ENCODE results near the gene CLMP.
"Not testable (repeated sequence)": the region's sequence is repeated elsewhere in the genome, so short reads cannot be mapped to it uniquely, and the experiment has no call there.

CLMP gene

GRCh38 chr11:123082977-123083376 lies 112.1 kb downstream of the CLMP start:
- DNase-seq (ENCODE audit: low spot score) = no peak

GRCh38 chr11:123080015-123080414 lies 115.0 kb downstream of the CLMP start:
- no peak for DNase-seq (ENCODE audit: low spot score)

GRCh38 chr11:123076484-123076883 lies 118.6 kb downstream of the CLMP start:
- no peak for DNase-seq (ENCODE audit: low spot score)

GRCh38 chr11:123073343-123074057 lies 121.5 kb downstream of the CLMP start:
- DNase-seq (ENCODE audit: low spot score) = no peak

GRCh38 chr11:123072762-123073161 lies 122.3 kb downstream of the CLMP start:
- DNase-seq (ENCODE audit: low spot score) = no peak

- no peak for DNase-seq (ENCODE audit: low spot score)
These were observed 122.7 kb downstream of the CLMP start for GRCh38 chr11:123072332-123072761.

GRCh38 chr11:123069908-123070821 lies 124.9 kb downstream of the CLMP start:
- DNase-seq (ENCODE audit: low spot score) = no peak

- no peak for DNase-seq (ENCODE audit: low spot score)
These were observed 129.4 kb downstream of the CLMP start for GRCh38 chr11:123065621-123066020.

GRCh38 chr11:123063826-123064657 lies 131.0 kb downstream of the CLMP start:
- DNase-seq (ENCODE audit: low spot score) = no peak

GRCh38 chr11:123062892-123063825 lies 131.9 kb downstream of the CLMP start:
- peak; percentile 58 for DNase-seq (ENCODE audit: low spot score)

- peak; percentile 99 for DNase-seq (ENCODE audit: low spot score)
These were observed 132.7 kb downstream of the CLMP start for GRCh38 chr11:123062158-123062891.

GRCh38 chr11:123061403-123062157 lies 133.5 kb downstream of the CLMP start, which contains the start of gene HSPA8:
Gene HSPA8, minus strand, starts transcription at chr11:123062136. Its CDS starts 812 bp downstream, at chr11:123061324.
- DNase-seq (ENCODE audit: low spot score) = peak; percentile 80

GRCh38 chr11:123060277-123061000 lies 134.6 kb downstream of the CLMP start:
- DNase-seq (ENCODE audit: low spot score) = no peak

GRCh38 chr11:123059041-123059920 lies 135.8 kb downstream of the CLMP start:
- not testable (repeated sequence) for DNase-seq (ENCODE audit: low spot score)

- DNase-seq (ENCODE audit: low spot score) = no peak
These were observed 137.3 kb downstream of the CLMP start for GRCh38 chr11:123057661-123058305.

GRCh38 chr11:123056835-123057491 lies 138.1 kb downstream of the CLMP start:
- DNase-seq (ENCODE audit: low spot score) = no peak

Measured in Ammon's horn (tissue), 1 donor.